GM23338 (cell line): Measurements from ENCODE around the gene PROP1. TPM values are rescaled to one million over a fixed set of nuclear protein-coding genes. Genes with fewer than 3 reads are reported as not detected.

Experiments used
- ATAC-seq: fragments of 200-7000 bp; cut with Tn5 transposase; 3 replicates; pipeline ENCODE4 v1.9.1; 2020
- DNase-seq: peaks from one replicate; pipeline ENCODE4 v3.0.0-alpha.2; 2015; ENCODE audit warnings: low spot score
- H2AFZ ChIP-seq: fragments of 200-600 bp; sonication (generic); 2 replicates; pipeline ENCODE4 v1.8.0; 2016; ENCODE audit warnings: antibody characterized with exemption, mild to moderate bottlenecking, moderate library complexity
- H3F3A ChIP-seq: fragments of 200-600 bp; sonication (generic); replicated peaks from 2 replicates; pipeline ENCODE4 v1.8.0; 2017; ENCODE audit warnings: antibody characterized with exemption, mixed run types, low read depth
- H3K27ac ChIP-seq: fragments of 200-600 bp; sonication (generic); 2 replicates; pipeline ENCODE4 v1.6.1; 2016; ENCODE audit warnings: low read depth
- H3K27me3 ChIP-seq: fragments of 200-600 bp; sonication (generic); 2 replicates; pipeline ENCODE4 v1.8.0; 2016; ENCODE audit warnings: mild to moderate bottlenecking, mixed run types, moderate library complexity; ENCODE audit not compliant: insufficient read depth
- H3K36me3 ChIP-seq: fragments of 200-600 bp; sonication (generic); 2 replicates; pipeline ENCODE4 v1.8.0; 2016; ENCODE audit warnings: mild to moderate bottlenecking; ENCODE audit not compliant: insufficient read depth
- H3K4me1 ChIP-seq: fragments of 200-600 bp; sonication (generic); 2 replicates; pipeline ENCODE4 v1.8.0; 2016; ENCODE audit warnings: mild to moderate bottlenecking, moderate library complexity; ENCODE audit not compliant: insufficient read depth
- H3K4me2 ChIP-seq: fragments of 200-600 bp; sonication (generic); 2 replicates; pipeline ENCODE4 v1.7.1; 2017; ENCODE audit warnings: mixed run types
- H3K4me3 ChIP-seq: fragments of 200-600 bp; sonication (generic); 2 replicates; pipeline ENCODE4 v1.6.1; 2016; ENCODE audit warnings: mixed run types
- H3K79me2 ChIP-seq: fragments of 200-600 bp; sonication (generic); replicated peaks from 2 replicates; pipeline ENCODE4 v1.8.0; 2017; ENCODE audit warnings: mild to moderate bottlenecking; ENCODE audit not compliant: insufficient read depth
- H3K9me2 ChIP-seq: fragments of 200-600 bp; sonication (generic); 2 replicates; pipeline ENCODE4 v1.8.0; 2017; ENCODE audit not compliant: insufficient read depth
- H4K20me1 ChIP-seq: fragments of 200-600 bp; sonication (generic); replicated peaks from 2 replicates; pipeline ENCODE4 v1.8.0; 2017; ENCODE audit warnings: mild to moderate bottlenecking; ENCODE audit not compliant: insufficient read depth
- H3K27ac Mint-ChIP-seq: 2 replicates; pipeline ENCODE4 v1.8.0; 2020; ENCODE audit warnings: inconsistent platforms, mild to moderate bottlenecking, moderate library complexity, mixed read lengths
- H3K27me3 Mint-ChIP-seq: 3 replicates; pipeline ENCODE4 v1.8.0; 2022; ENCODE audit warnings: low read depth, mild to moderate bottlenecking, moderate library complexity, mixed read lengths, inconsistent platforms; ENCODE audit not compliant: insufficient read depth, poor library complexity
- H3K36me3 Mint-ChIP-seq: 3 replicates; pipeline ENCODE4 v1.8.0; 2021; ENCODE audit warnings: low read depth, mild to moderate bottlenecking, inconsistent platforms, moderate library complexity, mixed read lengths
- H3K4me1 Mint-ChIP-seq: 3 replicates; pipeline ENCODE4 v1.8.0; 2020; ENCODE audit warnings: mild to moderate bottlenecking, inconsistent platforms, mixed read lengths
- H3K4me3 Mint-ChIP-seq: 3 replicates; pipeline ENCODE4 v1.8.0; 2021; ENCODE audit warnings: moderate library complexity, mild to moderate bottlenecking, inconsistent platforms, mixed read lengths
- H3K9me3 Mint-ChIP-seq: 3 replicates; pipeline ENCODE4 v1.8.0; 2020; ENCODE audit warnings: moderate library complexity, mild to moderate bottlenecking, inconsistent platforms, mixed read lengths
- EZH2phosphoT487 ChIP-seq: fragments of 200-600 bp; sonication (generic); IDR thresholded peaks from one replicate; pipeline ENCODE4 v1.8.1; 2018; ENCODE audit warnings: antibody characterized with exemption; ENCODE audit not compliant: unreplicated experiment
- JUNB ChIP-seq: IDR thresholded peaks from one replicate; pipeline ENCODE4 v1.6.1; 2016; ENCODE audit warnings: antibody characterized with exemption; ENCODE audit not compliant: unreplicated experiment
- REST ChIP-seq: IDR thresholded peaks from one replicate; pipeline ENCODE4 v1.6.1; 2018; ENCODE audit warnings: antibody characterized with exemption; ENCODE audit not compliant: unreplicated experiment
- ZNF331 ChIP-seq: fragments of 250-450 bp; sonication (Bioruptor Pico); IDR thresholded peaks from 2 replicates; pipeline ENCODE4 v1.5.0; 2020; ENCODE audit warnings: low read depth, mild to moderate bottlenecking, moderate library complexity
- ZNF462 ChIP-seq: fragments of 250-450 bp; sonication (Bioruptor Pico); IDR thresholded peaks from 2 replicates; pipeline ENCODE4 v1.5.0; 2020; ENCODE audit warnings: mild to moderate bottlenecking, moderate library complexity
- polyA plus RNA-seq: library from polyadenylated mRNA; unstranded; fragments of >200 nt; fragmentation: Nextera tagmentation; extraction: Ambion mirVana; gene quantifications from 2 replicates; pipeline ENCODE4 v1.2.1, GENCODE V29; 2016
- total RNA-seq: library from RNA; depleted of rRNA; stranded (reverse); fragments of >200 nt; shearing (Covaris generic); gene quantifications from 2 replicates; pipeline ENCODE4 v1.2.3, GENCODE V29; 2014

The PROP1 gene
- total and polyA plus RNA-seq, 2 experiments from 2014 or later = not detected

DNA sequence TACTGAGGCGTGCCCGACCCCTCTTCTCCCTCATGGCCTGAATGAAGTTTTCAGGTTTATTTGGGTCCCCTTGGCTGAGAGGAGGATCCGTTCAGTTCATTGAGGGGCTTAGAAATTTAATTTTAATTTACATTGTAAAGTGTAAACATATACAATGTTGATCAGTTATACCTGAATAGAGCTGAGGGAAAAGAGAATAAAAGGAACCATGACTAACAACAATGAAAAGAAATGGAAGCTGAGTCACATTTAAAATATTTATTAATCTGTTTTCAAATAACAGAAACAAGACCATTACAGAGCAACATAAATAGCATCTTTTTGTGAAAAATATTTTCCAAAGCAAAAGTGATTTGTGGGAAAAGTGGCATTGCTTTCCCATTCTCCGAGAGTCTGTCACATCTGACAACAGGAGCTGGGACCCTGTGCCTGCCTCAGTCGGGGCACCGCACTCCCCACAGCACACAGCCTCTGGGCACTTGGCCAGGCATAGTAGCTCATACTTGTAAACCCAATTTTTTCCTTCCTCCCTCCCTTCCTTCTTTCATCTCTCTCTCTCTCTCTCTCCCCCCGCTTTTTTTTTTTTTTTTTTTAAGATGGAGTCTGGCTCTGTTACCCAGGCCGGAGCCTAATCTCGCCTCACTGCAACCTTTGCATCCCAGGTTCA lies 28.7 kb downstream of the PROP1 start (continued):
- no peak for TF ChIP-seq ZNF462 (CRISPR knock-in tag)
- no peak for TF ChIP-seq EZH2phosphoT487

DNA sequence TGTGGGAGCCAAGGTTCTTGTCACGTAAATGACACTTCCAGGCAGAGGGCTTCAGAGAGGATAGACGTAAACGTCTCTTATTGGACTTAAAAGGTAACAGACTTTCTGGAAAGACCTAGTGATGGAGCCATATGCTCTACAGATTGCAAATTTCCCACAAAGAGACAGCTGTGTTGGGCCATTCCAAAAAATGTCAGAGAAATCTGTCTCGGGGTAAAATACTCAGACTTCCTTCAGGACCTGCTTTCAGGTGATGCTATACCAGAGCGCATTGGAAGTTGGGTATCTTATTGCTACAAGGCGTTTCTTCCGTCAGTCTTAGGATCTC lies 29.2 kb downstream of the PROP1 start:
- Histone ChIP-seq H4K20me1 (no peaks in the 10 kb centered on the region), H3K4me3 (no peak overlapping the region), H3K79me2 (no peaks in the 10 kb centered on the region), H3K36me3 (no peaks in the 10 kb centered on the region), H2AFZ (no peak overlapping the region), H3K9me2 (no peaks in the 10 kb centered on the region), H3K4me2 (no peak overlapping the region), H3F3A (no peaks in the 10 kb centered on the region), H3K4me1 (no peaks in the 10 kb centered on the region), H3K27ac (no peak overlapping the region), H3K27me3 (no peaks in the 10 kb centered on the region)
- no peak overlapping the region for H3K27ac Mint-ChIP-seq
- H3K4me3 Mint-ChIP-seq = no peak overlapping the region
- H3K9me3 Mint-ChIP-seq = peaks cover 25% of the 10 kb centered on the region; the same call in 2 of the 3 replicates
- peaks cover 9% of the 10 kb centered on the region for H3K27me3 Mint-ChIP-seq
- no peak for DNase-seq
- H3K4me1 Mint-ChIP-seq = peaks cover 14% of the 10 kb centered on the region
- no peak for ATAC-seq
- peaks cover 48% of the 10 kb centered on the region for H3K36me3 Mint-ChIP-seq
- TF ChIP-seq ZNF462 (CRISPR knock-in tag) (no peak), JUNB (no peak), ZNF331 (CRISPR knock-in tag) (no peak), REST (no peak)
